HepG2 (cell line): ENCODE measurements around the gene HINT2. TPM values are rescaled to one million over a fixed set of nuclear protein-coding genes. Genes with fewer than 3 reads are reported as not detected.

Source experiments
- AKNA ChIP-seq: sonication (generic); formaldehyde crosslinking; IDR thresholded peaks from 2 replicates; pipeline ENCODE4 v1.4.0; 2020; ENCODE audit warnings: missing genetic modification reagents, borderline replicate concordance
- EEA1 ChIP-seq: sonication (generic); formaldehyde crosslinking; IDR thresholded peaks from 2 replicates; pipeline ENCODE4 v1.5.1; 2020; ENCODE audit warnings: mild to moderate bottlenecking, missing genetic modification reagents, borderline replicate concordance
- GMEB2 ChIP-seq: IDR thresholded peaks from 2 replicates; pipeline ENCODE4 v1.6.1; 2016; ENCODE audit warnings: missing biosample characterization, missing genetic modification reagents, low read depth
- KLF6 ChIP-seq: IDR thresholded peaks from 2 replicates; pipeline ENCODE4 v1.8.0; 2016; ENCODE audit warnings: missing biosample characterization, missing genetic modification reagents
- MAZ ChIP-seq, 2 experiments: sonication (generic) in 1 of 2; formaldehyde crosslinking in 1 of 2; IDR thresholded peaks; 2 replicates each; pipeline versions ENCODE4 v1.5.0 to v1.6.1; 2012 to 2020; ENCODE audit warnings: low read depth in 2 of 2, mild to moderate bottlenecking in 2 of 2, borderline replicate concordance in 1 of 2, improper control_type of control experiment in 1 of 2, low read length in 1 of 2, missing genetic modification reagents in 1 of 2, moderate library complexity in 1 of 2
- MED1 ChIP-seq: sonication (generic); formaldehyde crosslinking; IDR thresholded peaks from 2 replicates; pipeline ENCODE4 v1.4.0; 2020; ENCODE audit warnings: missing genetic modification reagents
- NFATC3 ChIP-seq: sonication (generic); formaldehyde crosslinking; IDR thresholded peaks from 2 replicates; pipeline ENCODE4 v1.5.1; 2020; ENCODE audit warnings: mild to moderate bottlenecking, missing genetic modification reagents
- NFKBIZ ChIP-seq: IDR thresholded peaks from 2 replicates; pipeline ENCODE4 v1.6.1; 2018; ENCODE audit warnings: missing genetic modification reagents, missing compliant biosample characterization
- NPAS2 ChIP-seq: sonication (generic); formaldehyde crosslinking; IDR thresholded peaks from 2 replicates; pipeline ENCODE4 v1.8.0; 2022; ENCODE audit warnings: mild to moderate bottlenecking, missing genetic modification reagents, borderline replicate concordance
- ONECUT2 ChIP-seq: sonication (generic); formaldehyde crosslinking; IDR thresholded peaks from 2 replicates; pipeline ENCODE4 v1.4.0; 2020; ENCODE audit warnings: missing genetic modification reagents
- RBM22 ChIP-seq: fragments of 200-400 bp; formaldehyde crosslinking; optimal IDR thresholded peaks from 2 replicates; pipeline ENCODE3; 2017; ENCODE audit warnings: mild to moderate bottlenecking, low read length, moderate library complexity
- ZNF3 ChIP-seq: IDR thresholded peaks from 2 replicates; pipeline ENCODE4 v1.7.0; 2017; ENCODE audit warnings: inconsistent platforms
- ZNF367 ChIP-seq: sonication (generic); formaldehyde crosslinking; IDR thresholded peaks from 2 replicates; pipeline ENCODE4 v1.4.0; 2020; ENCODE audit warnings: missing genetic modification reagents, borderline replicate concordance
- ZNF441 ChIP-seq: sonication (generic); formaldehyde crosslinking; IDR thresholded peaks from 2 replicates; pipeline ENCODE4 v1.7.0; 2021; ENCODE audit warnings: missing genetic modification reagents, borderline replicate concordance
- ZNF547 ChIP-seq: sonication (generic); formaldehyde crosslinking; IDR thresholded peaks from 2 replicates; pipeline ENCODE4 v1.5.1; 2020; ENCODE audit warnings: mild to moderate bottlenecking, missing genetic modification reagents
- ZNF569 ChIP-seq: sonication (generic); formaldehyde crosslinking; IDR thresholded peaks from 2 replicates; pipeline ENCODE4 v1.5.0; 2020; ENCODE audit warnings: mild to moderate bottlenecking, missing genetic modification reagents, moderate library complexity, borderline replicate concordance
- ZNF580 ChIP-seq: IDR thresholded peaks from 2 replicates; pipeline ENCODE4 v1.6.1; 2016; ENCODE audit warnings: low read depth, borderline replicate concordance
- ZNF670 ChIP-seq: sonication (generic); formaldehyde crosslinking; IDR thresholded peaks from 2 replicates; pipeline ENCODE4 v1.8.0; 2022; ENCODE audit warnings: mild to moderate bottlenecking, missing genetic modification reagents, borderline replicate concordance
- ZNF761 ChIP-seq: sonication (generic); formaldehyde crosslinking; conservative IDR thresholded peaks from 2 replicates; pipeline ENCODE4 v1.4.0; 2020; ENCODE audit warnings: mild to moderate bottlenecking, missing genetic modification reagents
- polyA plus RNA-seq, 8 experiments: library from polyadenylated mRNA; depleted of rRNA in 3 of 8; stranded (reverse) in 7 of 8; unstranded in 1 of 8; fragments of >200 nt; fragmentation: Illumina TruSeq in 4 of 8; extraction: Trizol in 4 of 8; gene quantifications; 2 replicates each; pipeline versions ENCODE4 v1.2.1 to v1.2.3, GENCODE V29; 2011 to 2016; ENCODE audit warnings: low read depth in 4 of 8, missing spikeins in 1 of 8, mixed read lengths in 1 of 8; ENCODE audit not compliant: insufficient read depth in 1 of 8
- total RNA-seq, 5 experiments: library from RNA; depleted of rRNA; stranded (reverse); fragments of >200 nt; fragmentation: Illumina TruSeq; extraction: Trizol; gene quantifications; 2 replicates each; pipeline ENCODE4 v1.2.3, GENCODE V29; 2016; ENCODE audit warnings: low read depth in 1 of 5

Gene HINT2
- total and polyA plus RNA-seq, 2 of the 13 experiments (the other 11 are each of a cell fraction or from before 2014, with no cell fraction given) = 37.9 to 56.2 TPM

GRCh38 chr9:35814106-35814840, 569 bp downstream of the HINT2 start (continued):
- TF ChIP-seq ZNF367 (CRISPR knock-in tag) (no peak), NFKBIZ (no peak), ZNF580 (CRISPR knock-in tag) (peak; percentile 13; the same call in 1 of the 2 replicates), MED1 (peak; percentile 81), ONECUT2 (CRISPR knock-in tag) (no peak), MAZ (IDR thresholded peaks at IDR 0.05; ENCODE audit: borderline replicate concordance, low read depth, low read length) (no peak), MAZ (CRISPR knock-in tag; IDR thresholded peaks at IDR 0.05; ENCODE audit: low read depth) (no peak), NFATC3 (CRISPR knock-in tag) (no peak), ZNF441 (CRISPR knock-in tag) (no peak; the same call in none of the 2 replicates), KLF6 (0 out of 2 replicates have a peak, but pooled peaks have one; percentile 16), ZNF569 (CRISPR knock-in tag) (no peak), RBM22 (no peak), ZNF547 (CRISPR knock-in tag) (no peak; the same call in none of the 2 replicates), ZNF761 (CRISPR knock-in tag) (no peak), EEA1 (CRISPR knock-in tag) (no peak), ZNF670 (CRISPR knock-in tag) (no peak), ZNF3 (no peak), GMEB2 (no peak), AKNA (CRISPR knock-in tag) (no peak), NPAS2 (CRISPR knock-in tag) (no peak)
